ENCODE results near the gene FLOT2.
"Not testable (repeated sequence)": the region's sequence is repeated elsewhere in the genome, so short reads cannot be mapped to it uniquely, and the experiment has no call there.

Gene FLOT2

DNA sequence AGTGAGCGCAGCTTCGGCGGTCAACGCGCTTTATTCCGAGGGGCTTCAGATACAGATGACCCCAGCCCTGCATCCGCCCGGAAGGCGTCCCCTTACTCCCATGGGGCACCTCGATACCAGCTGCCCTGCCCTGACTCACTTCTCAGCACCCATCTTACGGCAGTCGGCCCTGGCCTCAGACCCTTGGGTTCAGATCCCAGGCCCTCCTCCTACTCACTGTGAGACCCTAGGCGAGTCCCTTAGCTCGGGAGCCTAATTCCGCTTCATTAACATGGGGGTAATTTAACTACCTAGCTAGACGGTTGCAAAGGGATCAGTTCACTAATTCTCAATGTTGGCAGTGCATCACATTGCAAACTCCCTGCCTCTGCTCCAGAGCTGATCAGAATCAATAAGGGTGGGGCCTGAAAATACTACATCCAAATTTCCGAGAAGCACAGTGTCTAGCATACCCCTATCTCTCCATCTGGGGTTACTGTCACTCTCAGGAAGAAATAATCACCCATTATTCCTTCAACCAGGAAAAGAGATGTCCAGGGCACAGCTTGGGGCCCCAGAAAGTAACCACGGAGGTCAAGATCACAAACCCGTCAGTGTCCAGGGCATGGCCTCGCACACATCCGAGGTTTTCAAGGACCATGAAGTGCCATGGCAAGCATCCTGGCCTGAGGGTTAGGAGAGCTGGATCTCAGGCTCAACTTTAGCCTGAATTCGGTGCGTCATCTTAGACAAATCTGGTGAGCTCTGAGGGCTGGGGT is 415 bp upstream of the FLOT2 start:
- Histone ChIP-seq H3K4me1 (peaks cover 17% of the 10 kb centered on the region), H3K27me3 (ENCODE audit: low read depth) (no peaks in the 10 kb centered on the region), H3K36me3 (replicated peaks) (peaks cover 24% of the 10 kb centered on the region), H3K4me3 (peak overlapping the region; percentile 95), H3K9me3 (no peaks in the 10 kb centered on the region)
- in situ Hi-C loops (cut with MboI; ENCODE audit: low sequenced_read_pairs): loop anchor here (5.0 kb wide), 1 partner anchor 49 kb away; no protein-coding TSS in a partner anchor
- DNase-seq (ENCODE audit: low spot score in 2 of 2): no peak

DNA sequence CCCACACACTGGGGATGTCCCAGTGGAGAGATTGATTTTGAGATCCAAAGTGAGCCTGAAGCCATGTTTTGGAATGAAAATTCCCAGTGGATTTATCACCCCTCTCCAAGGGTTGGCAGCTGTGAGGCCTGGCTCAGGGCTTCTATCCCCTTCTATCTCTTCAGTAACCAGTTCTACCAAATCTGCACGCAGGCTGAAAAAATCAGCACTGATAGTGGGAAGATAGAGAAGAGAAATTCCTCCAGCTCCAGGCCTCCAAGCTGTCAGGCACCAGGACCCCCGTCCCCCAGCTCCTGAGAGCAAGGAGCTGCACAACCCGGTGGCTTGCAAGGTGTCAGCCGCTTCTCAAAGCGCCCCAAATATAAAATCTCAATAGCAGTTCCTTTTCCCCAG is 1.0 kb downstream of the FLOT2 start:
- H3K4me3 ChIP-seq: peak overlapping the region; percentile 95
- DNase-seq (ENCODE audit: low spot score in 2 of 2): peak in 1 of 2 experiments; percentile 27
- peaks cover 13% of the 10 kb centered on the region for H3K4me1 ChIP-seq
- H3K36me3 ChIP-seq (replicated peaks): peaks cover 28% of the 10 kb centered on the region
- in situ Hi-C loops (cut with MboI; ENCODE audit: low sequenced_read_pairs): loop anchor here (5.0 kb wide), 1 partner anchor 51 kb away; no protein-coding TSS in a partner anchor
- no peaks in the 10 kb centered on the region for H3K9me3 ChIP-seq
- no peaks in the 10 kb centered on the region for H3K27me3 ChIP-seq (ENCODE audit: low read depth)

DNA sequence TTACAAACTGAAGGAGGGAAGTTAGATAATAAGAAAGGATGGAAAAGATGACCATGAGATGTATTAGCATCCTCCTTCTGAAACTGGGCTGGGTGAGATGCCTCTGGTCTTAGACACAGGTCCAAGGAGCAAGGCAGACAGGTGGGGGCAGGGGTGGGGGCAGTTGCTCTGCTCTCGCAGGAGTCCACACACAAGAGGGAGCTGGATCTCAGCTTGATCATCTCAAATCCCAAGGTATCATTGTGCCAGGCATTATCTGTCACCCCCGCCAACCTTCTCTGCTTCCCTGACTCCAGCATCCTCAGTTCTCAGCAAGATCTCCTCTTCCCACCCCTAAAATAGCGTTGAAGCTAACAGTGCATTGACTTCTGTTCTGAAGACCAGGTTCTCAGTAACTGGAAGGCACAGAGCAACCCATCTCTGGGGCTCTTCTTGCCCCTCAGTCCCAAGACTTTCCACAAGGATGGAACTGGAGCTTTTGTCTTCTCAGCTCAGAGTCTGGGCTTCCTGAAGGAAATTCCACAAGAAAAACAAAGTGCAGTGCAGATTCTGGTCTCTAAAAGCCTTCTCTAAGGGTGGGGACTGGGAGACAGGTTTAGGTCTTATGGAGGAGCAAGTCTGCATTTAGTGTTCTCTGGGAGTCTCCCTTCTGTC is 1.6 kb downstream of the FLOT2 start:
- Histone ChIP-seq H3K4me3 (peak overlapping the region; percentile 95), H3K27me3 (ENCODE audit: low read depth) (no peaks in the 10 kb centered on the region), H3K9me3 (no peaks in the 10 kb centered on the region), H3K36me3 (replicated peaks) (peaks cover 33% of the 10 kb centered on the region), H3K4me1 (peaks cover 13% of the 10 kb centered on the region)
- in situ Hi-C loops (cut with MboI; ENCODE audit: low sequenced_read_pairs): loop anchor here (5.0 kb wide), 1 partner anchor 51 kb away; no protein-coding TSS in a partner anchor
- no peak for DNase-seq (ENCODE audit: low spot score in 2 of 2)

DNA sequence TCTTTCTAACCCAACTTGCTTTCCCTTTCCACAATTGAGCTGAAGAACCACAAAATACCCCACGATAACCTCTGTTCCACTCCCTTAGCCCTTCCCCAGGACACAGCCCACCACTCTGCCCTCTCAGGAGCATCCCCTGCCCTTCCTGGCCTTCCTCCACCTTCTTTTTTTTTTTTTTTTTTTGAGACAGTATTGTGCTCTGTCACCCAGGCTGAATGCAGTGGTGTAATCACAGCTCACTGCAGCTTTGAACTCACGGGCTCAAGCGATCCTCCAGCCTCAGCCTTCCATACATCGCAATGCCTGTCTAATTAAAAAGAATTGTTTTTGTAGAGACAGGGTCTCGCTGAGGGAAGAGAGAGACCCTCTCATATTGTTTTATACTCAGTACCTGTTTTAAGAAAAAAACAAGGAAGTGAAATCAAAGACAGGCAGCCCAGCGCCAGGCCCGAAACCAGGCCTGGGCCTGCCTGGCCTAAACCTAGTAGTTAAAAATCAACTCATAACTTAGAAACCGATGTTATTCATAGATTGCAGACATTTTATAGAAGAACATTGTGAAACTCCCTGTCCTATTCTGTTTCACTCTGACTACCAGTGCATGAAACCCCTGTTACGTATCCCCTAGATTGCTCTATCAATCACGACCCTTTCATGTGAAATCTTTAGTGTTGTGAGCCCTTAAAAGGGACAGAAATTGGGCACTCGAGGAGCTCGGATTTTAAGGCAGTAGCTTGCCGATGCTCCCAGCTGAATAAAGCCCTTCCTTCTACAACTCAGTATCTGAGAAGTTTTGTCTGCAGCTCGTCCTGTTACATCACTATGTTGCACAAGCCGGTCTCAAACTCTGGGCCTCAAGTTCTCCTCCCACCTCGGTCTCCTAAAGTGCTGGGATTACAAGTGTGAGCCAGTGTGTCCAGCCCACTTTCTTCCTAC is 4.0 kb downstream of the FLOT2 start:
- DNase-seq (ENCODE audit: low spot score in 2 of 2); in situ Hi-C loops (cut with MboI; ENCODE audit: low sequenced_read_pairs): not testable (repeated sequence)
- H3K4me1 ChIP-seq: peaks cover 13% of the 10 kb centered on the region

DNA sequence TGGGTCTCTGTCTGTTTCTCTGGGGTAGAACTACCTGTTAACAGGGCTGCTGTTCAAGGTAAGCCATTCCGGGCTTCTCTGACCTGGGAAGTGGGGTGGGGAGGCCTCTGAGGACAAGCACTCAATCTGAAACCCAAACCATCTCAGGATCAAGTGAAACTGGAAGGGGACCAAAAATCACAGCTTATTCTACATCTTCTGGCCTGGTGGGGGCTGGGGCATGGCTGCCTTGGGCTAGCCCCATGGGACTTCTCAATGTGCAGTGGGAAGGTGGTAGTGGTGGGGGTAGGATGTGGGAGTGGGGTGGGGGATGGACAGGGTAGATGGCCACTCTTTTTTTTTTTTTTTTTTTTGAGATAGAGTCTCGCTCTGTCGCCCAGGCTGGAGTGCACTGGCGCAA is 5.5 kb downstream of the FLOT2 start:
- Histone ChIP-seq H3K4me1 (peaks cover 8% of the 10 kb centered on the region), H3K4me3 (no peak overlapping the region), H3K9me3 (no peaks in the 10 kb centered on the region), H3K27me3 (ENCODE audit: low read depth) (no peaks in the 10 kb centered on the region), H3K36me3 (replicated peaks) (peaks cover 15% of the 10 kb centered on the region)
- no peak for DNase-seq (ENCODE audit: low spot score in 2 of 2)
- in situ Hi-C loops (cut with MboI; ENCODE audit: low sequenced_read_pairs): no loop called here

More for the DNA sequence above, 4.0 kb downstream of the FLOT2 start:
- not testable (repeated sequence) for H3K9me3 ChIP-seq; H3K4me3 ChIP-seq; H3K27me3 ChIP-seq (ENCODE audit: low read depth)
- peaks cover 19% of the 10 kb centered on the region for H3K36me3 ChIP-seq (replicated peaks)

DNA sequence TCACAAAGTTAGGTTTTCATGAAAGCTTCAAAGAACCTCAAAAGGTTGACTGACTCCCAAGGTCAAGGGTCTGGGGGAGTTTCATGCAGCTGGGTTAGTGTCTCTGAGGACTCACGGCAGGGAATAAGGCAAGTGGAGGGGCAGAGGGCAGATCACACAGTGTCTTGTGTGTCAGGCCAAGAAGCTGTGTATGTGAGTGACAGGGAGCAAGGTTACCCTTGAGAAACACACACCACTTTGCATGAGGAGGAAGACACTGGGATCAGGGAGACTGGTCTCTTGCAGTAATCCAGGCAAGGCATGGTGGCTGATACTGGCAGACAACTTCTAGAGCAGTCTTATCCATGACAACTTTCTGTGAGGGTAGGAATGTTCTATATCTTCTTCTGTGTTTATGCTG is 6.3 kb downstream of the FLOT2 start:
- no peak for DNase-seq (ENCODE audit: low spot score in 2 of 2)
- Histone ChIP-seq H3K9me3 (no peaks in the 10 kb centered on the region), H3K36me3 (replicated peaks) (peaks cover 13% of the 10 kb centered on the region), H3K4me1 (peaks cover 6% of the 10 kb centered on the region), H3K27me3 (ENCODE audit: low read depth) (no peaks in the 10 kb centered on the region), H3K4me3 (no peak overlapping the region)
- in situ Hi-C loops (cut with MboI; ENCODE audit: low sequenced_read_pairs): no loop called here

- Histone ChIP-seq H3K4me1 (no peaks in the 10 kb centered on the region), H3K36me3 (replicated peaks) (peaks cover 16% of the 10 kb centered on the region; the same call in 1 of the 2 replicates), H3K27me3 (ENCODE audit: low read depth) (no peaks in the 10 kb centered on the region), H3K4me3 (no peak overlapping the region), H3K9me3 (no peaks in the 10 kb centered on the region)
- DNase-seq (ENCODE audit: low spot score in 2 of 2): no peak
- in situ Hi-C loops (cut with MboI; ENCODE audit: low sequenced_read_pairs): loop anchor here (10.0 kb wide), 1 partner anchor 135 kb away; no protein-coding TSS in a partner anchor
Observed at GRCh38 chr17:28889996-28890395, 7.5 kb downstream of the FLOT2 start.

DNA sequence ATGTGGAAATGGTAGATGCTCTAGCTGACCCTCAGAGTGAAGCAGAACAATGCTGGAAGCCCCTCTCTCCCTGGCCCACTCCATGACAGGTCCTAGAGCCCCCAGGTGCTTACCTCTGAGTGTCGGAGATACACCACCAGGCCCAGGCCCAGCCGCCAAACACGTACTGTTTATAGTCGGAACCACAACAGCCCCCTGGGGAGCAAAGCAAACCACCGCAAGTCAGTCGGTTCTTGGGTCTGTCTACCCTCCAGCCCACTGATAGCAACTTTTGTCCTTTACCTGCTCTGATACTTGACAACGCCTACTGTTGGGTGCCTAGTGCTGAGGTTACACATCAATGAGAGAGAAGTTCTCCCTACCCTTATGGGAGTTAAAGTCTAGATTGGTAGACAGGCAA is 8.7 kb downstream of the FLOT2 start:
- DNase-seq (ENCODE audit: low spot score in 2 of 2): no peak
- Histone ChIP-seq H3K4me1 (no peaks in the 10 kb centered on the region), H3K36me3 (replicated peaks) (peaks cover 27% of the 10 kb centered on the region)

DNA sequence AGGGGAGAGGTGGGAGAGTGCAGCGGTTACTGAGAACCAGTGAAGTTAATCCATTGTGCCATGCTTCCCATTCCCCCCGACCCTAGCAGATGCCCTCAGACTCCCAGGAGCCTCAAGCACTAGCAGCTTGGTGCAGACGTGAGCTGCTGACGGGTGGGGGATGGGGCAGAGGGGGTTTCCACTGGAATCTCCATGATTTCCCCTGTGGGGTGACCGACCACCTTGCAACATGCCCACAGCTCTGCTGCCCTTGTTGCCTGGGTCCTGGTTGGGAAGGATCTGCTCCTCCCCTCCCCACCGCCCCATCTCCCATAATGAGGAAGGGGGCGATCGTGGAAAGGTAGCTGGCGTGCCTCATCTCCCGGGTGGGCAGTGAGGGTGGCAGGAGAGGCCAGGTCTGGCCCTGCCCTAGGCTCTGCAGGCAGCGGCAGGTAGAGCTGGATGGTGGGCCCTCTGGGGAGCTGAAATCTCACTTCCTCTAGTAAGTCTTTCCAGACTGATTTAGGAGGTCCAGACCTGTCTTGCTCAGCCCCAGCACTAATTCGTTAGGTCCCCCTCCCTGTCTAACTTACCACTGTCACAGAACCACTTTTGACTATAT is 9.6 kb downstream of the FLOT2 start:
- in situ Hi-C loops (cut with MboI; ENCODE audit: low sequenced_read_pairs): loop anchor here (10.0 kb wide), 1 partner anchor 133 kb away; no protein-coding TSS in a partner anchor
- Histone ChIP-seq H3K4me1 (no peaks in the 10 kb centered on the region), H3K9me3 (no peaks in the 10 kb centered on the region), H3K36me3 (replicated peaks) (peaks cover 32% of the 10 kb centered on the region), H3K27me3 (ENCODE audit: low read depth) (no peaks in the 10 kb centered on the region), H3K4me3 (no peak overlapping the region)
- DNase-seq (ENCODE audit: low spot score in 2 of 2): no peak

More for the DNA sequence above, 8.7 kb downstream of the FLOT2 start:
- Histone ChIP-seq H3K4me3 (no peak overlapping the region), H3K9me3 (no peaks in the 10 kb centered on the region), H3K27me3 (ENCODE audit: low read depth) (no peaks in the 10 kb centered on the region)
- in situ Hi-C loops (cut with MboI; ENCODE audit: low sequenced_read_pairs): loop anchor here (10.0 kb wide), 1 partner anchor 134 kb away; no protein-coding TSS in a partner anchor

DNA sequence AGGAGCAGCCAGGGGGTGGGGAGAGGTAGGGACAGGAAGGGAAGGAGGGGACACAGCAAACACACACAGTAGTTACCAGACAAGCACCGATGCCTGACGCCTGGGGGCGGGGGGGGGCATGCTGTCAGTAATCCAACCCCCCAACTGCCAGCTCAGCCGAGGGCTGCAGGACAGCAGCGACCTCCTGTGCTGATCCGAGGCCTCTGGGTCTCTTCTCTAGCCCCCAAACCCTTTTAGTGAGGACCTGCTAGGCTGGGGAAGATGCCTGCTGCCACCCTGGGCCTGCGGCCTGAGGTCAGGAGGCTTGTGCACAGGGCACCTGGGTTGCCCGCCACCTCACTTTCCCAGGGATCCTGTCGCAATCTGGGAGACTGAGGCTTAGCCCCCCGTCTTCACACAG is 11.6 kb downstream of the FLOT2 start:
- in situ Hi-C loops (cut with MboI; ENCODE audit: low sequenced_read_pairs): loop anchor here (10.0 kb wide), 1 partner anchor 131 kb away; no protein-coding TSS in a partner anchor
- peaks cover 41% of the 10 kb centered on the region for H3K36me3 ChIP-seq (replicated peaks)

GRCh38 chr17:28885363-28885762 is 12.2 kb downstream of the FLOT2 start:
- no peaks in the 10 kb centered on the region for H3K9me3 ChIP-seq
- H3K4me3 ChIP-seq: no peak overlapping the region
- in situ Hi-C loops (cut with MboI; ENCODE audit: low sequenced_read_pairs): loop anchor here (10.0 kb wide), 1 partner anchor 131 kb away; no protein-coding TSS in a partner anchor
- no peak for DNase-seq (ENCODE audit: low spot score in 2 of 2)
- no peaks in the 10 kb centered on the region for H3K4me1 ChIP-seq
- H3K36me3 ChIP-seq (replicated peaks): peaks cover 46% of the 10 kb centered on the region
- no peaks in the 10 kb centered on the region for H3K27me3 ChIP-seq (ENCODE audit: low read depth)

More for the DNA sequence above, 11.6 kb downstream of the FLOT2 start:
- no peaks in the 10 kb centered on the region for H3K9me3 ChIP-seq
- no peak for DNase-seq (ENCODE audit: low spot score in 2 of 2)
- no peaks in the 10 kb centered on the region for H3K4me1 ChIP-seq
- H3K4me3 ChIP-seq: no peak overlapping the region
- no peaks in the 10 kb centered on the region for H3K27me3 ChIP-seq (ENCODE audit: low read depth)

GRCh38 chr17:28883967-28884702 is 13.4 kb downstream of the FLOT2 start:
- in situ Hi-C loops (cut with MboI; ENCODE audit: low sequenced_read_pairs): loop anchor here (10.0 kb wide), 1 partner anchor 129 kb away; no protein-coding TSS in a partner anchor
- Histone ChIP-seq H3K4me3 (no peak overlapping the region), H3K9me3 (no peaks in the 10 kb centered on the region), H3K36me3 (replicated peaks) (peaks cover 58% of the 10 kb centered on the region), H3K27me3 (ENCODE audit: low read depth) (no peaks in the 10 kb centered on the region), H3K4me1 (no peaks in the 10 kb centered on the region)
- DNase-seq (ENCODE audit: low spot score in 2 of 2): no peak
